ENCODE measurements around the gene CEP97. TPM values are rescaled to one million over a fixed set of nuclear protein-coding genes. Genes with fewer than 3 reads are reported as not detected.

Gene CEP97
- total and polyA plus RNA-seq, 9 of the 15 experiments (the other 6 are each of a cell fraction or from before 2014, with no cell fraction given): 2.0 to 10.1 (median 4.3) TPM

DNA sequence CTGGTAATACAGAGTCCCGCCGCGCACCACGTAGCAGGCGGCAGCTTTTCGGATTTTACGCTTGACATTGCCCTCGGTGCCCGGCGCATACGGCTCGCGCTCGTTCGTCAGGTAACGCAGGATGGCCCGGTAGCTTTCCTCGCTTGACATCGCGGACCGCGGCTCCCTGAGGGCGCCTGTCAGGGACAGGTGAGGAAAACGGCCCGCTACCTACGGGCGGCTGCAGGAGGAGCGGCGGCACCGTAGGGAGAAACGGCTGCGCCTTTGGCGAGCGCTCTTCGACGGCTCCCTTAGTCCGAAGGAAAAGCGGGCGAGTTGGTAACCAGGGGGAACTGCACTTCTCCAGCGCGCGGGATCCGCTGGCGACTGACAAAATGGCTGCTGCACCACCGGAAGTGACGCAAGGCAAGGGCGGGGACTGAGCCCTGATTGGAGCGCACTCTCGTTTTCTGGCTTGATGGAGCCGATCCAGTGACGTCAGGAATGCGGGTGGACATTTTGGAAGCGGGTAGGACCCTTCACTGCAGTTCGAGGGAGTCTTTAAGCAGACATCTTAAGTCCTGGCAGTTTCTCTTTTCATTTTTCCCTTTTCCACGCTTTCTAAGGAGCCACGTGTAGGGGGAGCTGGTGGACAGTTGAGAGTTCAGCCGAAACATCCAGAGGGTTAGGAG lies 47.5 kb upstream of the CEP97 start, which contains the start of gene ZBTB11 (continued):
- TF ChIP-seq EP400 (IDR thresholded peaks at IDR 0.05) (peak; percentile 76), U2AF2 (optimal IDR thresholded peaks at IDR 0.05; ENCODE audit: low read depth, low read length) (no peak), ZNF124 (CRISPR knock-in tag; IDR thresholded peaks at IDR 0.05) (0 out of 2 replicates have a peak, but pooled peaks have one; percentile 41), GTF2E2 (tag; IDR thresholded peaks at IDR 0.05) (0 out of 2 replicates have a peak, but pooled peaks have one; percentile 36), SNRNP70 (optimal IDR thresholded peaks at IDR 0.05; ENCODE audit: low read depth, low read length) (no peak), BHLHE40 (IDR thresholded peaks at IDR 0.05; ENCODE audit: low read length) (0 out of 2 replicates have a peak, but pooled peaks have one; percentile 24), XRCC5 (IDR thresholded peaks at IDR 0.05; ENCODE audit: low read depth, low read length) (peak; percentile 87; the same call in 1 of the 2 replicates), NR3C1 (CRISPR knock-in tag; IDR thresholded peaks at IDR 0.05) (0 out of 2 replicates have a peak, but pooled peaks have one; percentile 35), CXXC5 (CRISPR knock-in tag; IDR thresholded peaks at IDR 0.05) (peak; percentile 47), JUND (IDR thresholded peaks at IDR 0.05; ENCODE audit: borderline replicate concordance, low read depth, low read length) (peak; percentile 86), JUND (tag; IDR thresholded peaks at IDR 0.05; ENCODE audit: borderline replicate concordance, low read depth, low read length) (peak; percentile 84; the same call in 2 of the 3 replicates)
- TF ChIP-seq, protein P1, sequence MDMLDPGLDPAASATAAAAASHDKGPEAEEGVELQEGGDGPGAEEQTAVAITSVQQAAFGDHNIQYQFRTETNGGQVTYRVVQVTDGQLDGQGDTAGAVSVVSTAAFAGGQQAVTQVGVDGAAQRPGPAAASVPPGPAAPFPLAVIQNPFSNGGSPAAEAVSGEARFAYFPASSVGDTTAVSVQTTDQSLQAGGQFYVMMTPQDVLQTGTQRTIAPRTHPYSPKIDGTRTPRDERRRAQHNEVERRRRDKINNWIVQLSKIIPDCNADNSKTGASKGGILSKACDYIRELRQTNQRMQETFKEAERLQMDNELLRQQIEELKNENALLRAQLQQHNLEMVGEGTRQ (CRISPR knock-in tag; IDR thresholded peaks at IDR 0.05): peak; percentile 42; the same call in 1 of the 2 replicates
- TF ChIP-seq, protein P2, sequence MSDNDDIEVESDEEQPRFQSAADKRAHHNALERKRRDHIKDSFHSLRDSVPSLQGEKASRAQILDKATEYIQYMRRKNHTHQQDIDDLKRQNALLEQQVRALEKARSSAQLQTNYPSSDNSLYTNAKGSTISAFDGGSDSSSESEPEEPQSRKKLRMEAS (CRISPR knock-in tag; IDR thresholded peaks at IDR 0.05): 0 out of 2 replicates have a peak, but pooled peaks have one; percentile 21
- TF ChIP-seq, protein P3, sequence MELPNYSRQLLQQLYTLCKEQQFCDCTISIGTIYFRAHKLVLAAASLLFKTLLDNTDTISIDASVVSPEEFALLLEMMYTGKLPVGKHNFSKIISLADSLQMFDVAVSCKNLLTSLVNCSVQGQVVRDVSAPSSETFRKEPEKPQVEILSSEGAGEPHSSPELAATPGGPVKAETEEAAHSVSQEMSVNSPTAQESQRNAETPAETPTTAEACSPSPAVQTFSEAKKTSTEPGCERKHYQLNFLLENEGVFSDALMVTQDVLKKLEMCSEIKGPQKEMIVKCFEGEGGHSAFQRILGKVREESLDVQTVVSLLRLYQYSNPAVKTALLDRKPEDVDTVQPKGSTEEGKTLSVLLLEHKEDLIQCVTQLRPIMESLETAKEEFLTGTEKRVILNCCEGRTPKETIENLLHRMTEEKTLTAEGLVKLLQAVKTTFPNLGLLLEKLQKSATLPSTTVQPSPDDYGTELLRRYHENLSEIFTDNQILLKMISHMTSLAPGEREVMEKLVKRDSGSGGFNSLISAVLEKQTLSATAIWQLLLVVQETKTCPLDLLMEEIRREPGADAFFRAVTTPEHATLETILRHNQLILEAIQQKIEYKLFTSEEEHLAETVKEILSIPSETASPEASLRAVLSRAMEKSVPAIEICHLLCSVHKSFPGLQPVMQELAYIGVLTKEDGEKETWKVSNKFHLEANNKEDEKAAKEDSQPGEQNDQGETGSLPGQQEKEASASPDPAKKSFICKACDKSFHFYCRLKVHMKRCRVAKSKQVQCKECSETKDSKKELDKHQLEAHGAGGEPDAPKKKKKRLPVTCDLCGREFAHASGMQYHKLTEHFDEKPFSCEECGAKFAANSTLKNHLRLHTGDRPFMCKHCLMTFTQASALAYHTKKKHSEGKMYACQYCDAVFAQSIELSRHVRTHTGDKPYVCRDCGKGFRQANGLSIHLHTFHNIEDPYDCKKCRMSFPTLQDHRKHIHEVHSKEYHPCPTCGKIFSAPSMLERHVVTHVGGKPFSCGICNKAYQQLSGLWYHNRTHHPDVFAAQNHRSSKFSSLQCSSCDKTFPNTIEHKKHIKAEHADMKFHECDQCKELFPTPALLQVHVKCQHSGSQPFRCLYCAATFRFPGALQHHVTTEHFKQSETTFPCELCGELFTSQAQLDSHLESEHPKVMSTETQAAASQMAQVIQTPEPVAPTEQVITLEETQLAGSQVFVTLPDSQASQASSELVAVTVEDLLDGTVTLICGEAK (IDR thresholded peaks at IDR 0.05): peak; percentile 96
- TF ChIP-seq, protein P3 (CRISPR knock-in tag; IDR thresholded peaks at IDR 0.05): no peak
- TF ChIP-seq, protein P4, sequence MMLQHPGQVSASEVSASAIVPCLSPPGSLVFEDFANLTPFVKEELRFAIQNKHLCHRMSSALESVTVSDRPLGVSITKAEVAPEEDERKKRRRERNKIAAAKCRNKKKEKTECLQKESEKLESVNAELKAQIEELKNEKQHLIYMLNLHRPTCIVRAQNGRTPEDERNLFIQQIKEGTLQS (IDR thresholded peaks at IDR 0.05): peak; percentile 88
- TF ChIP-seq, protein P4 (CRISPR knock-in tag; conservative IDR thresholded peaks at IDR 0.05): no peak

Measured in K562 (cell line).